ENCODE data around the gene APPBP2.

DNA sequence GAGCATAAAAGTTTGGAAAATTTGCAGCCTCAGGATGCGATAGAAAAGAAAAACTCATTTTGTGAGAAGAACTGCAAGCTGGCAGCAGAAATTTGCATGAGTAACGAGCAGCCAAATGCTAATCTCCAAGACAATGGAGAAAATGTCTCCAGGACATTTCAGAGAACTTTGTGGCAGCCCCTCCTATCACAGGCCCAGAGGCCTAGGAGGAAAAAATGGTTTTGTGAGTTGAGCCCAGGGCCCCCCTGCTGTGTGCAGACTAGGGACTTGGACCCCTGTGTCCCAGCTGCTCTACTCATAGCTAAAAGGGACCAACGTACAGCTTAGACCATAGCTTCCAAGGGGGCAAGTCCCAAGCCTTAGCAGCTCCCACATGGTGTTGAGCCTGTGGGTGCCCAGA lies 34.3 kb downstream of the APPBP2 start:
- TF ChIP-seq POLR2A (IDR thresholded peaks at IDR 0.05; ENCODE audit: low read depth, low read length), result no peak
- no peak for TF ChIP-seq TAF1 (IDR thresholded peaks at IDR 0.05; ENCODE audit: low read depth, low read length)
- no peak for TF ChIP-seq POLR2AphosphoS5 (IDR thresholded peaks at IDR 0.05; ENCODE audit: low read depth, low read length)
- no peak for TF ChIP-seq PAX5 (IDR thresholded peaks at IDR 0.05; ENCODE audit: insufficient read depth, low read length, severe bottlenecking)

Measured in GM12891 (cell line).